ENCODE results near the gene CHRDL2.
"Not testable (repeated sequence)": the region's sequence is repeated elsewhere in the genome, so short reads cannot be mapped to it uniquely, and the experiment has no call there.

The CHRDL2 gene

DNA sequence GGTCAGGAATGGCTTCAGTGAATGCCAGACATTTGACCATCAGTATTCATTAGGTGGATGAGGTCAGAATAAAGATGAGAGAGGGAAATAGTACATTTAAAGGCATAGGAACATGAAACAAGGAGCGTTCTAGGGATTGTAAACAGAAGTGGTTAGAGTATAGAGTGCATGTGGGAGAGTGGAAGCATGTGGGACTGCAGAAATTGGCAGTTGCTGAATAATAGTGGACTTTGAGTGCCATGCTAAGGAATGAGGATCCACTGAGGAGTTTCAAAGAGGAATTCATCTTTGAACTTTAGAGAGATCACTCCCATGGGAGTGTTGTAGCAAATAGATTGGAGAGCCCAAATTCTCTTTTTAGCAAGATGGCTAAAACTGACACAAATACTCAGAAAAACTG lies 25.3 kb upstream of the CHRDL2 start:
- no peak overlapping the region for H3K4me3 ChIP-seq (replicated peaks in 1 of 2; ENCODE audit: low read depth in 2 of 2, low read length in 2 of 2)
- TF ChIP-seq, protein P1, sequence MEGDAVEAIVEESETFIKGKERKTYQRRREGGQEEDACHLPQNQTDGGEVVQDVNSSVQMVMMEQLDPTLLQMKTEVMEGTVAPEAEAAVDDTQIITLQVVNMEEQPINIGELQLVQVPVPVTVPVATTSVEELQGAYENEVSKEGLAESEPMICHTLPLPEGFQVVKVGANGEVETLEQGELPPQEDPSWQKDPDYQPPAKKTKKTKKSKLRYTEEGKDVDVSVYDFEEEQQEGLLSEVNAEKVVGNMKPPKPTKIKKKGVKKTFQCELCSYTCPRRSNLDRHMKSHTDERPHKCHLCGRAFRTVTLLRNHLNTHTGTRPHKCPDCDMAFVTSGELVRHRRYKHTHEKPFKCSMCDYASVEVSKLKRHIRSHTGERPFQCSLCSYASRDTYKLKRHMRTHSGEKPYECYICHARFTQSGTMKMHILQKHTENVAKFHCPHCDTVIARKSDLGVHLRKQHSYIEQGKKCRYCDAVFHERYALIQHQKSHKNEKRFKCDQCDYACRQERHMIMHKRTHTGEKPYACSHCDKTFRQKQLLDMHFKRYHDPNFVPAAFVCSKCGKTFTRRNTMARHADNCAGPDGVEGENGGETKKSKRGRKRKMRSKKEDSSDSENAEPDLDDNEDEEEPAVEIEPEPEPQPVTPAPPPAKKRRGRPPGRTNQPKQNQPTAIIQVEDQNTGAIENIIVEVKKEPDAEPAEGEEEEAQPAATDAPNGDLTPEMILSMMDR (IDR thresholded peaks at IDR 0.05; ENCODE audit: low read depth, low read length) = no peak
- DNase-seq (ENCODE audit: low read depth in 2 of 2) = no peak

DNA sequence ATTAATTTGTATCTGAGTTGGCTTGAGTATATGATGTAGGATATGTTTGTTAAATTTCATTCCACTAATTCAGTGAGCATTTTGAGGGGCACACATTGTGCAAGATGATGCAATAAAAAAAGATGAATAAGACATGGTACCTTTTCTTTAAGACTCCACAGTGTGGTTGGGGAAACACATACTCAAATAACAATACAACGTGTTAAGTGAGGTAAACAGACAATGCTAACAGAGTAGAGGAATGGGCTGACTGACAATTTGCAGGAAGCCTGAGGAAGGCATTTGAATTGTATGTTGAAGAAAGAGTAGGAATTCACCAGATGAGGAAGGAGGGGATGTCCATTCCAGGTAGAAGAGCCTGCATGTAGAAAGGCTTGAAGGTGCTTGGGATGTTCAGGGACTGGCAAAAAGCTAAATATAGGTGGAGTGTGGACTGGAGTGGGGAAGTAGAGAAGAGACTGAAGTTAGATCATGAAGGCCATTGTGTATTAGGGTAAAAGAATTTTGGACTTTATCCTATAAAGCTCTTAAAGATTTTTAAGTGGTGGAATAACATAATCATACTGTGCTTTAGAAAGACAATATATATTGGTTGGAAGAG lies 24.3 kb upstream of the CHRDL2 start:
- TF ChIP-seq, protein P1 (IDR thresholded peaks at IDR 0.05; ENCODE audit: low read depth, low read length) = no peak
- H3K4me3 ChIP-seq (replicated peaks in 1 of 2; ENCODE audit: low read depth in 2 of 2, low read length in 2 of 2) = peak overlapping the region in 1 of 2 donors; percentile 1
- peak in 1 of 2 donors; percentile 61 for DNase-seq (ENCODE audit: low read depth in 2 of 2)

DNA sequence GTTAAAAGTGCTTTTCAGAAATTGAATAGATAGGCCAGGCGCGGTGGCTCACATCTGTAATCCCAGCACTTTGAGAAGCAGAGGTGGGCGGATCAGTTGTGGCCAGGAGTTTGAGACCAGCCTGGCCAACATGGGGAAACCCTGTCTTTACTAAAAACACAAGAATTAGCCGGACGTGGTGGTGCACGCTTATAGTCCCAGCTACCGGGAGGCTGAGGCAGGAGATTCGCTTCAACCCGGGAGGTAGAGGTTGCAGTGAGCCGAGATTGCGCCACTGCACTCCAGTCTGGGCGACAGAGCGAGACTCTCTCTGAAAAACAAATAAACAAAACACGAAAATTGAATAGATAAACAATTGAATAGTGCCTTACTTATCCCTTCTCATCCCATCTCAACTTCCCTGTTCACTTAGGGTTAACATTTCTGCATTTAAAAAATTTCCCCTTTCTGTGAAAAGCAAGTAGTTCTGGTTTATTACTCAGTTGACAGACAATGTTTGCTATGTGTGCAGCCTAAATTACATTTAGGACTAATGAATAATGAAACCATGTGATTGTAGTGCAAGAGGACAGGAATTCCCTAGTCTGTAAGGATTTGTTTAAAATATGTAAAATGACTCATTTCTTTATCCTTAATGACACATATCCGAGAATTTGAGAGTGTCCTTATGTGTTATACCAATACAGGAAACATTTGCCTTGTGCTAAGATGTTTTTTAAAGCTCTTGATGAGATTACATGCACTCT lies 23.5 kb upstream of the CHRDL2 start:
- DNase-seq (ENCODE audit: low read depth in 2 of 2) = peak; percentile 82 to 92
- H3K4me3 ChIP-seq (replicated peaks in 1 of 2; ENCODE audit: low read depth in 2 of 2, low read length in 2 of 2) = peak overlapping the region; percentile 15 to 39

DNA sequence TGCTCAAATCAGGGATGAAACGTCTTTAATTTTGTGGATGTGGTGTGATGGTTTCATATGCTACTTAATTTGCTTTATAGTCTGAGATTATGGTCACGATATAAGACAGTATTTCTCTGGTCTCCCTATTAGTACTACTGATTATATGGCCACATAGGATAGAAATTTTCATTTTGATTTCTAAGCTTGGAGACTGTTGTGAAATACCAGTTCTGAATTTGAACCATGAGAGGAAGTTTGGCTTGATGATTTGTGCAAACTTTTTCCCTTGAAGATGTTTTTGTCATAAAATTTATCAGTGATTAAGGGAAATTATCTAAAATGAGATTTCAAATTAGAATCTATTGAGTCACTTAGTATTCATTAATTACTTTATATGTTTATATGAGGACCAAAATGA lies 20.1 kb upstream of the CHRDL2 start:
- no peak for DNase-seq (ENCODE audit: low read depth in 2 of 2)
- H3K4me3 ChIP-seq (replicated peaks in 1 of 2; ENCODE audit: low read depth in 2 of 2, low read length in 2 of 2) = no peak overlapping the region
- TF ChIP-seq, protein P1 (IDR thresholded peaks at IDR 0.05; ENCODE audit: low read depth, low read length) = no peak

More for the DNA sequence above, 23.5 kb upstream of the CHRDL2 start:
- TF ChIP-seq, protein P1 (IDR thresholded peaks at IDR 0.05; ENCODE audit: low read depth, low read length) = no peak

DNA sequence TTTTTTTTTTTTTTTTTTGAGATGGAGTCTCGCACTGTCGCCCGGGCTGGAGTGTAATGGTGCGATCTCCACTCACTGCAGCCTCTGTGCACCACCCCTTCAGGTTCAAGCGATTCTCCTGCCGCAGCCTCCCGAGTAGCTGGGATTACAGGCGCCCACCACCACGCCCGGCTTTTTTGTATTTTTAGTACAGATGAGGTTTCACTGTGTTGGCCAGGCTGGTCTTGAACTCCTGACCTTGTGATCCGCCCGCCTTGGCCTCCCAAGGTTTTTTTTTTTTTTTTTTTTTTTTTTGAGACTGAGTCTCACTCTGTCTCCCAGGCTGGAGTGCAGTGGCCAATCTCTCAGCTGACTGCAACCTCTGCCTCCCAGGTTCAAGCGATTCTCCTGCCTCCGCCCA lies 19.4 kb upstream of the CHRDL2 start:
- H3K4me3 ChIP-seq (replicated peaks in 1 of 2; ENCODE audit: low read depth in 2 of 2, low read length in 2 of 2); DNase-seq (ENCODE audit: low read depth in 2 of 2): not testable (repeated sequence)

DNA sequence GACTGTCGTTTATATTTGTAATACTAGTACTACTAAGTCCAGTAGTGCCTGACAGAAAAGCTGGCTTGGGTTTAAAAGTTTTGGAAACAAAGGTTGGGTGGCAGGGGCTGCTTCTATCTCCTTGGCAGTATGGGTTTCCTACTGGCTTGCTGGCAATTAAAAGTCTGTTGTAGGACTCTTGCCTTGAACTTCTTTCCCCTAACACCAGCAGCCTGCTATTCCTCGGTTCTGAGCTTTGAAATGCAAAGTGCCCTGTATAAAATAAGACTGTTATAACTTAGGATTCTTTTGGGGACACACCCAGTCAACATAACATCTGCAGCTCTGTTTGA lies 18.7 kb upstream of the CHRDL2 start:
- TF ChIP-seq, protein P1 (IDR thresholded peaks at IDR 0.05; ENCODE audit: low read depth, low read length) = no peak
- no peak for DNase-seq (ENCODE audit: low read depth in 2 of 2)
- H3K4me3 ChIP-seq (replicated peaks in 1 of 2; ENCODE audit: low read depth in 2 of 2, low read length in 2 of 2) = peak overlapping the region; percentile 65 to 78

DNA sequence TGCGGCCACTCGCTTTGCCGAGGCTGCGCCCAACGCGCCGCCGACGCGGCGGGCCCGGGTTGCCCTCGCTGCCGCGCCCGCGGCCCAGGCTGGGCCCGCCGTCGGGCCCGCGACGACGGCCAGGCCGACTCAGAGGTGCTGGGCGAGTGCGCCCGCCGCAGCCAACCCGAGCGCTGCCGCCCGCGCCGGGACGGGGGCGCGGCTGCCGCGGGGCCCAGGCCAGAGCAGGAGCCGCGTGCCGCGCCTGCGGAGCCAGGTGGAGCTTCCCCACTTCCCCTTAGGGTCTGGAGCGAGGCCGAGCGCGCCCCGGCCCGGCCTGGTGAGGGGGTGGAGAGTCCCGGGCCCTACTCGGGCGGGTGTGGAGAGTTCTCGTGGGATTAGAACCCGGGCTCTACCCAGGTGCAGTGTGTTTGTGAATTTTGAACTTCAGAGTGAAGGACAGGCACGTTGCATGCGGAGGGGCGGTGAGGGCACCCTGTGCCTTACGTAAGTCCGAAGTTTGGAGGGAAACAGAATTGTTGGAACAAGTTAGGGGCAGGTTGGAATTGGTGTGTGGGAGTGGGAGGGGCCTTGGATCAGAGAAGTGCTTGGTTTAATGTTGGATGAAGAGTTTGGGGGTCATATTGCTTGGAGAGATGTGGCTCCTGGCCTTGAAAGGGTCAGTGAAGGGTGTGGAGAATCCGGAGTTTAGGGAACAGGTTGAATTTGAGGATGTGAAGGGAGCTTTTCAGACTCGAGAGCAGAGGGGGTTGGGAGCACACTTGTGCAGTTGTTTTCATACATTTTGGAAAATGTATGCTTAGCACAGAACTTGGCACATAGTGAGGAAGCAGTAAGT lies 18.1 kb upstream of the CHRDL2 start:
- TF ChIP-seq, protein P1 (IDR thresholded peaks at IDR 0.05; ENCODE audit: low read depth, low read length) = no peak
- peak; percentile 36 to 45 for DNase-seq (ENCODE audit: low read depth in 2 of 2)

More for the DNA sequence above, 18.1 kb upstream of the CHRDL2 start:
- peak overlapping the region; percentile 65 to 78 for H3K4me3 ChIP-seq (replicated peaks in 1 of 2; ENCODE audit: low read depth in 2 of 2, low read length in 2 of 2)

All from cardiac fibroblast (primary cell).